Measurements from ENCODE around the gene TBL1X. TPM values are rescaled to one million over a fixed set of nuclear protein-coding genes. Genes with fewer than 3 reads are reported as not detected.

Gene TBL1X
- total and polyA plus RNA-seq, 2 of the 13 experiments (the other 11 are each of a cell fraction or from before 2014, with no cell fraction given): 17.6 to 19.9 TPM

DNA sequence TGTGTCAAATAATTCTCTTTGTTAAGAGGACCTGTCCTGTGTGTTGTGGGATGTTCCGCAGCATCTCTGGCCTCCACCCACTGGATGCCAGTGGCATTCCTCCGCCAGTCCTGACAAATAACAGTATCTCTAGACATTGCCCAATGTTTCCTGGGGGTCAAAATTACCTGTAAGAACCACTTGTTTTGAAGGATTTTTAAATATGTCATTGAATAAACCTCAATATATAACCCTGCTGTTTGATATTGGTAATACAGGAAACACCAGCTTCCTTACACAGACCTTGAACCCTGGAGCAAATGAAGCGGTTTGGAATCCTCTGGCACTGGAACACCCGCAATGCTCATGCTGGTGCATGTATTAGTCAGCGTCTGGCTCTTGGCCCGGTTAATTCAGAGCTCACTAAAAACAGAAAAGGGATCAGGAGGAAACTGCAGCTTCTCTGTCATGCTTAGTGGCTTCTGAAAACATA, 101.3 kb downstream of the TBL1X start:
- Histone ChIP-seq H3K4me1 (ENCODE audit: insufficient read depth, low read length) (peaks cover 29% of the 10 kb centered on the region), H3K36me3 (replicated peaks in 1 of 2; ENCODE audit: control insufficient read depth in 1 of 2, insufficient read depth in 2 of 2, low read length in 2 of 2) (peaks cover 0 to 1% of the 10 kb centered on the region in 2 experiments; a peak in 1 of 5 replicates), H3K27me3 (ENCODE audit: control insufficient read depth in 1 of 2, insufficient read depth in 2 of 2, low read length in 2 of 2) (no peaks in the 10 kb centered on the region), H3K4me3 (replicated peaks in 1 of 3; ENCODE audit: insufficient read depth in 1 of 3, low read depth in 2 of 3, low read length in 3 of 3) (no peak overlapping the region), H3K9me3 (ENCODE audit: low read length) (no peaks in the 10 kb centered on the region), H3K27ac (ENCODE audit: extremely low read length, insufficient read depth, low read length) (peak overlapping the region; percentile 43), H3K9ac (ENCODE audit: insufficient read depth, low read depth, low read length) (no peak overlapping the region), H3K79me2 (ENCODE audit: insufficient read depth, low read length) (peaks cover 22% of the 10 kb centered on the region), H4K20me1 (ENCODE audit: insufficient read depth, low read length) (peaks cover 7% of the 10 kb centered on the region; the same call in 1 of the 2 replicates), H2AFZ (ENCODE audit: low read length) (no peak overlapping the region), H3K4me2 (ENCODE audit: low read depth, low read length) (0 out of 2 replicates have a peak overlapping the region, but pooled peaks have one; percentile 36)
- no TSS peak for BruUV-seq (replicated peaks)
- in situ Hi-C loops (cut with HindIII; ENCODE audit: extremely low pct_ligation_motif_present, low pct_unique_long_range_greater_than_20kb): no loop called here
- intact Hi-C loops (cut with micrococcal nuclease; ENCODE audit: unreplicated experiment): loop anchor here (10.0 kb wide), 1 partner anchor 101 kb away; the partner anchor contains the start of gene TBL1X
- TF ChIP-seq ARID3A (IDR thresholded peaks at IDR 0.05; ENCODE audit: low read depth, low read length) (peak; percentile 84), SALL1 (CRISPR knock-in tag; IDR thresholded peaks at IDR 0.05) (0 out of 2 replicates have a peak, but pooled peaks have one; percentile 48), SAP130 (CRISPR knock-in tag; IDR thresholded peaks at IDR 0.05; ENCODE audit: low read depth) (peak; percentile 49; the same call in 1 of the 2 replicates), ZNF292 (CRISPR knock-in tag; IDR thresholded peaks at IDR 0.05; ENCODE audit: borderline replicate concordance, low read depth) (no peak), MED1 (CRISPR knock-in tag; IDR thresholded peaks at IDR 0.05) (0 out of 2 replicates have a peak, but pooled peaks have one; percentile 11), HNF4A (CRISPR knock-in tag; IDR thresholded peaks at IDR 0.05) (peak; percentile 19; the same call in 1 of the 2 replicates), ZSCAN29 (CRISPR knock-in tag; conservative IDR thresholded peaks at IDR 0.05) (peak; percentile 51; the same call in 1 of the 2 replicates), ZNF44 (CRISPR knock-in tag; IDR thresholded peaks at IDR 0.05) (no peak), ZNF160 (CRISPR knock-in tag; IDR thresholded peaks at IDR 0.05) (no peak), FOSL2 (CRISPR knock-in tag; IDR thresholded peaks at IDR 0.05) (peak; percentile 63), NR2F6 (IDR thresholded peaks at IDR 0.05) (no peak), NR2F6 (CRISPR knock-in tag; IDR thresholded peaks at IDR 0.05) (0 out of 2 replicates have a peak, but pooled peaks have one; percentile 9)
- TF ChIP-seq, protein P1, sequence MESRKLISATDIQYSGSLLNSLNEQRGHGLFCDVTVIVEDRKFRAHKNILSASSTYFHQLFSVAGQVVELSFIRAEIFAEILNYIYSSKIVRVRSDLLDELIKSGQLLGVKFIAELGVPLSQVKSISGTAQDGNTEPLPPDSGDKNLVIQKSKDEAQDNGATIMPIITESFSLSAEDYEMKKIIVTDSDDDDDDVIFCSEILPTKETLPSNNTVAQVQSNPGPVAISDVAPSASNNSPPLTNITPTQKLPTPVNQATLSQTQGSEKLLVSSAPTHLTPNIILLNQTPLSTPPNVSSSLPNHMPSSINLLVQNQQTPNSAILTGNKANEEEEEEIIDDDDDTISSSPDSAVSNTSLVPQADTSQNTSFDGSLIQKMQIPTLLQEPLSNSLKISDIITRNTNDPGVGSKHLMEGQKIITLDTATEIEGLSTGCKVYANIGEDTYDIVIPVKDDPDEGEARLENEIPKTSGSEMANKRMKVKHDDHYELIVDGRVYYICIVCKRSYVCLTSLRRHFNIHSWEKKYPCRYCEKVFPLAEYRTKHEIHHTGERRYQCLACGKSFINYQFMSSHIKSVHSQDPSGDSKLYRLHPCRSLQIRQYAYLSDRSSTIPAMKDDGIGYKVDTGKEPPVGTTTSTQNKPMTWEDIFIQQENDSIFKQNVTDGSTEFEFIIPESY (CRISPR knock-in tag; IDR thresholded peaks at IDR 0.05): peak; percentile 20; the same call in 1 of the 2 replicates
- TF ChIP-seq, protein P2, sequence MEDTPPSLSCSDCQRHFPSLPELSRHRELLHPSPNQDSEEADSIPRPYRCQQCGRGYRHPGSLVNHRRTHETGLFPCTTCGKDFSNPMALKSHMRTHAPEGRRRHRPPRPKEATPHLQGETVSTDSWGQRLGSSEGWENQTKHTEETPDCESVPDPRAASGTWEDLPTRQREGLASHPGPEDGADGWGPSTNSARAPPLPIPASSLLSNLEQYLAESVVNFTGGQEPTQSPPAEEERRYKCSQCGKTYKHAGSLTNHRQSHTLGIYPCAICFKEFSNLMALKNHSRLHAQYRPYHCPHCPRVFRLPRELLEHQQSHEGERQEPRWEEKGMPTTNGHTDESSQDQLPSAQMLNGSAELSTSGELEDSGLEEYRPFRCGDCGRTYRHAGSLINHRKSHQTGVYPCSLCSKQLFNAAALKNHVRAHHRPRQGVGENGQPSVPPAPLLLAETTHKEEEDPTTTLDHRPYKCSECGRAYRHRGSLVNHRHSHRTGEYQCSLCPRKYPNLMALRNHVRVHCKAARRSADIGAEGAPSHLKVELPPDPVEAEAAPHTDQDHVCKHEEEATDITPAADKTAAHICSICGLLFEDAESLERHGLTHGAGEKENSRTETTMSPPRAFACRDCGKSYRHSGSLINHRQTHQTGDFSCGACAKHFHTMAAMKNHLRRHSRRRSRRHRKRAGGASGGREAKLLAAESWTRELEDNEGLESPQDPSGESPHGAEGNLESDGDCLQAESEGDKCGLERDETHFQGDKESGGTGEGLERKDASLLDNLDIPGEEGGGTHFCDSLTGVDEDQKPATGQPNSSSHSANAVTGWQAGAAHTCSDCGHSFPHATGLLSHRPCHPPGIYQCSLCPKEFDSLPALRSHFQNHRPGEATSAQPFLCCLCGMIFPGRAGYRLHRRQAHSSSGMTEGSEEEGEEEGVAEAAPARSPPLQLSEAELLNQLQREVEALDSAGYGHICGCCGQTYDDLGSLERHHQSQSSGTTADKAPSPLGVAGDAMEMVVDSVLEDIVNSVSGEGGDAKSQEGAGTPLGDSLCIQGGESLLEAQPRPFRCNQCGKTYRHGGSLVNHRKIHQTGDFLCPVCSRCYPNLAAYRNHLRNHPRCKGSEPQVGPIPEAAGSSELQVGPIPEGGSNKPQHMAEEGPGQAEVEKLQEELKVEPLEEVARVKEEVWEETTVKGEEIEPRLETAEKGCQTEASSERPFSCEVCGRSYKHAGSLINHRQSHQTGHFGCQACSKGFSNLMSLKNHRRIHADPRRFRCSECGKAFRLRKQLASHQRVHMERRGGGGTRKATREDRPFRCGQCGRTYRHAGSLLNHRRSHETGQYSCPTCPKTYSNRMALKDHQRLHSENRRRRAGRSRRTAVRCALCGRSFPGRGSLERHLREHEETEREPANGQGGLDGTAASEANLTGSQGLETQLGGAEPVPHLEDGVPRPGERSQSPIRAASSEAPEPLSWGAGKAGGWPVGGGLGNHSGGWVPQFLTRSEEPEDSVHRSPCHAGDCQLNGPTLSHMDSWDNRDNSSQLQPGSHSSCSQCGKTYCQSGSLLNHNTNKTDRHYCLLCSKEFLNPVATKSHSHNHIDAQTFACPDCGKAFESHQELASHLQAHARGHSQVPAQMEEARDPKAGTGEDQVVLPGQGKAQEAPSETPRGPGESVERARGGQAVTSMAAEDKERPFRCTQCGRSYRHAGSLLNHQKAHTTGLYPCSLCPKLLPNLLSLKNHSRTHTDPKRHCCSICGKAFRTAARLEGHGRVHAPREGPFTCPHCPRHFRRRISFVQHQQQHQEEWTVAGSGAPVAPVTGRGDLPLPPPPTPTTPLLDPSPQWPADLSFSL (CRISPR knock-in tag; IDR thresholded peaks at IDR 0.05): no peak
- peak; percentile 91 for FAIRE-seq
- peak; percentile 65 for DNase-seq (ENCODE audit: low spot score)
- peak; percentile 91 for ATAC-seq
- POLR2A ChIA-PET: no interaction called here
- 27% methylated on average over 5 of the region's 6 CpGs for WGBS (ENCODE audit: low lambda C conversion rate)
- CTCF ChIA-PET (ENCODE audit: low intra/inter-chr PET ratio, low total read pairs): no interaction called here
